Vagina (tissue), 2 donors: ENCODE results near the gene STT3B. TPM values are rescaled to one million over a fixed set of nuclear protein-coding genes. Genes with fewer than 3 reads are reported as not detected.

Experiments used
- DNase-seq, 2 donors: peaks; one replicate each; pipeline ENCODE4 v3.0.0-alpha.2; 2017; ENCODE audit errors: extremely low spot score in 2 of 2
- H3K27ac ChIP-seq: fragments of 200-600 bp; sonication (generic); one replicate; pipeline ENCODE4 v1.5.1; 2019
- H3K27me3 ChIP-seq: fragments of 200-600 bp; sonication (generic); one replicate; pipeline ENCODE4 v1.5.1; 2019
- H3K36me3 ChIP-seq, 2 donors: fragments of 200-600 bp; sonication (generic); one replicate each; pipeline ENCODE4 v1.5.1; 2017 to 2019
- H3K4me1 ChIP-seq: fragments of 200-600 bp; sonication (generic); one replicate; pipeline ENCODE4 v1.5.1; 2019
- H3K4me3 ChIP-seq, 2 donors: fragments of 200-600 bp; sonication (generic); 1 replicate in 1 of 2; 2 replicates in 1 of 2; pipeline ENCODE4 v1.5.1; 2016 to 2019
- H3K9me3 ChIP-seq: fragments of 200-600 bp; sonication (generic); one replicate; pipeline ENCODE4 v1.5.1; 2019
- POLR2A ChIP-seq, 2 donors: fragments of 450-650 bp; IDR thresholded peaks; one replicate each; pipeline ENCODE4 v1.6.1; 2017; ENCODE audit warnings: antibody characterized with exemption in 2 of 2, mild to moderate bottlenecking in 2 of 2, moderate library complexity in 2 of 2
- POLR2AphosphoS5 ChIP-seq, 2 donors: sonication (generic); formaldehyde crosslinking; IDR thresholded peaks; one replicate each; pipeline ENCODE4 v1.9.0; 2017; ENCODE audit warnings: antibody characterized with exemption in 2 of 2, mild to moderate bottlenecking in 2 of 2, low read depth in 1 of 2; ENCODE audit not compliant: insufficient read depth in 1 of 2
- intact Hi-C: fragments of 100-400 bp; cut with DNase I; formaldehyde crosslinking; loops from one replicate; pipeline ENCODE4 v1.15.1; 2023
- total RNA-seq: library from RNA; depleted of rRNA; stranded (reverse); fragments of >200 nt; gene quantifications from one replicate; pipeline ENCODE4 v1.2.3, GENCODE V29; 2016
- TF ChIP-seq, protein P1 (sequence below), 3 experiments: fragments of 450-650 bp in 2 of 3; fragments of 200-600 bp in 1 of 3; sonication (generic) in 1 of 3; IDR thresholded peaks; one replicate each; pipeline ENCODE4 v1.5.1; 2017 to 2019; ENCODE audit warnings: antibody characterized with exemption in 3 of 3, mild to moderate bottlenecking in 2 of 3, moderate library complexity in 2 of 3

STT3B gene
- total RNA-seq, 1 donor from 2014 or later: 65.3 TPM

DNA sequence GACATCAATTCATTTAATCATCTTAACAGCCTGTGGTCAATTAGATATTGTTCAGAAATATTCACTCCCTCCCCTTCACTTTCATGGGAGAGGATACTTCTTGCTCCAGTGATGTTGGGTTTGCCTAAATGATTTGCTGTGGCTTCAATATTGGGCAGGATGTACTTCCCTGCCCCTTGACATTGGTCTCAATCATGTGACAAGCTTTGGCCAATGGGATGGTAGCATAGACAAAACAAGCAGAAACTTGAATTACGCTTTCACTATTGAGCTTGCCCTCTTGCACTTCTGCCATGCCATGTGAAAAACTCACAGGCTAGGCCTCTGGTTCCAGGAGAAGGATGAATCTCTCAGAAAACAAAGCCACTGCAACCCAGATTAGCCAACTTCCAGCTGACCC lies 42.2 kb upstream of the STT3B start:
- Histone ChIP-seq H3K4me3 (no peak overlapping the region), H3K36me3 (no peaks in the 10 kb centered on the region), H3K27me3 (no peaks in the 10 kb centered on the region), H3K4me1 (no peaks in the 10 kb centered on the region), H3K27ac (no peak overlapping the region), H3K9me3 (no peaks in the 10 kb centered on the region)
- TF ChIP-seq, protein P1, sequence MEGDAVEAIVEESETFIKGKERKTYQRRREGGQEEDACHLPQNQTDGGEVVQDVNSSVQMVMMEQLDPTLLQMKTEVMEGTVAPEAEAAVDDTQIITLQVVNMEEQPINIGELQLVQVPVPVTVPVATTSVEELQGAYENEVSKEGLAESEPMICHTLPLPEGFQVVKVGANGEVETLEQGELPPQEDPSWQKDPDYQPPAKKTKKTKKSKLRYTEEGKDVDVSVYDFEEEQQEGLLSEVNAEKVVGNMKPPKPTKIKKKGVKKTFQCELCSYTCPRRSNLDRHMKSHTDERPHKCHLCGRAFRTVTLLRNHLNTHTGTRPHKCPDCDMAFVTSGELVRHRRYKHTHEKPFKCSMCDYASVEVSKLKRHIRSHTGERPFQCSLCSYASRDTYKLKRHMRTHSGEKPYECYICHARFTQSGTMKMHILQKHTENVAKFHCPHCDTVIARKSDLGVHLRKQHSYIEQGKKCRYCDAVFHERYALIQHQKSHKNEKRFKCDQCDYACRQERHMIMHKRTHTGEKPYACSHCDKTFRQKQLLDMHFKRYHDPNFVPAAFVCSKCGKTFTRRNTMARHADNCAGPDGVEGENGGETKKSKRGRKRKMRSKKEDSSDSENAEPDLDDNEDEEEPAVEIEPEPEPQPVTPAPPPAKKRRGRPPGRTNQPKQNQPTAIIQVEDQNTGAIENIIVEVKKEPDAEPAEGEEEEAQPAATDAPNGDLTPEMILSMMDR (IDR thresholded peaks at IDR 0.05): no peak
- TF ChIP-seq POLR2A (IDR thresholded peaks at IDR 0.05) (no peak), POLR2AphosphoS5 (IDR thresholded peaks at IDR 0.05; ENCODE audit: insufficient read depth in 1 of 2, low read depth in 1 of 2) (no peak)
- intact Hi-C loops: no loop called here
- DNase-seq: no peak

- TF ChIP-seq, protein P1 (IDR thresholded peaks at IDR 0.05): no peak
- TF ChIP-seq POLR2AphosphoS5 (IDR thresholded peaks at IDR 0.05; ENCODE audit: insufficient read depth in 1 of 2, low read depth in 1 of 2): no peak
- no peak for TF ChIP-seq POLR2A (IDR thresholded peaks at IDR 0.05)
- no peak for DNase-seq
- intact Hi-C loops: no loop called here
Measured at GRCh38 chr3:31491660-31492059, 41.1 kb upstream of the STT3B start.

DNA sequence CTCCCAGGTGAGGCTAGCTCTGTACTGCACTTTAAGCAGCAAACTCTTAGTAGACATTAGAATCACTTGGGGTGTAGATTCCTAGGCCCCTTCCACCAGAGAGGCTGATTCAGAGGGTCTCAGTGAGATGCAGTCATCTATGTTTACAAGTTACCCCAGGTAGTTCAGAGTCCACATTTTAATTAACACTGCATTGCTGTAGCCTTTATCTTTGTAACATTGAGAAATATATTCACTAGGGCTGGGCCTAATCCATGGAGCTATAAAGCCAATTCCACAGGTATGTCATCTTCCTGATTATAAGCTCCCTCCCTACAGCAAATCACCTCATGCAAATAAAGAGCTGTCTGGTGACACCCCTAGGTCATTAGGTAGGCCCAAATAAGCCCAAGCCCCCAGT lies 39.6 kb upstream of the STT3B start:
- no peak overlapping the region for H3K4me3 ChIP-seq
- H3K36me3 ChIP-seq: no peaks in the 10 kb centered on the region
- H3K4me1 ChIP-seq: no peaks in the 10 kb centered on the region
- H3K27me3 ChIP-seq: no peaks in the 10 kb centered on the region
- no peak for TF ChIP-seq POLR2AphosphoS5 (IDR thresholded peaks at IDR 0.05; ENCODE audit: insufficient read depth in 1 of 2, low read depth in 1 of 2)
- TF ChIP-seq, protein P1 (IDR thresholded peaks at IDR 0.05): no peak
- no peak for TF ChIP-seq POLR2A (IDR thresholded peaks at IDR 0.05)
- no peak for DNase-seq
- no peaks in the 10 kb centered on the region for H3K9me3 ChIP-seq
- intact Hi-C loops: no loop called here
- H3K27ac ChIP-seq: no peak overlapping the region

More at GRCh38 chr3:31491660-31492059, 41.1 kb upstream of the STT3B start:
- Histone ChIP-seq H3K36me3 (no peaks in the 10 kb centered on the region), H3K4me3 (no peak overlapping the region), H3K9me3 (no peaks in the 10 kb centered on the region), H3K27me3 (no peaks in the 10 kb centered on the region), H3K27ac (no peak overlapping the region), H3K4me1 (no peaks in the 10 kb centered on the region)

GRCh38 chr3:31495971-31496665 lies 36.6 kb upstream of the STT3B start:
- no peak overlapping the region for H3K4me3 ChIP-seq

GRCh38 chr3:31498791-31499190 lies 33.9 kb upstream of the STT3B start:
- H3K9me3 ChIP-seq: no peaks in the 10 kb centered on the region
- no peaks in the 10 kb centered on the region for H3K27me3 ChIP-seq
- intact Hi-C loops: no loop called here
- no peak for DNase-seq
- no peaks in the 10 kb centered on the region for H3K4me1 ChIP-seq
- H3K27ac ChIP-seq: no peak overlapping the region
- TF ChIP-seq, protein P1 (IDR thresholded peaks at IDR 0.05): no peak
- TF ChIP-seq POLR2AphosphoS5 (IDR thresholded peaks at IDR 0.05; ENCODE audit: insufficient read depth in 1 of 2, low read depth in 1 of 2) (no peak), POLR2A (IDR thresholded peaks at IDR 0.05) (no peak)
- no peak overlapping the region for H3K4me3 ChIP-seq
- no peaks in the 10 kb centered on the region for H3K36me3 ChIP-seq

More at GRCh38 chr3:31495971-31496665, 36.6 kb upstream of the STT3B start:
- Histone ChIP-seq H3K4me1 (no peaks in the 10 kb centered on the region), H3K9me3 (no peaks in the 10 kb centered on the region), H3K36me3 (no peaks in the 10 kb centered on the region), H3K27me3 (no peaks in the 10 kb centered on the region), H3K27ac (no peak overlapping the region)
- intact Hi-C loops: no loop called here
- TF ChIP-seq POLR2A (IDR thresholded peaks at IDR 0.05): no peak
- TF ChIP-seq POLR2AphosphoS5 (IDR thresholded peaks at IDR 0.05; ENCODE audit: insufficient read depth in 1 of 2, low read depth in 1 of 2): no peak
- TF ChIP-seq, protein P1 (IDR thresholded peaks at IDR 0.05): no peak
- no peak for DNase-seq
